K562 (cell line): ENCODE measurements around the gene SEZ6L. TPM values are rescaled to one million over a fixed set of nuclear protein-coding genes. Genes with fewer than 3 reads are reported as not detected.

Experiments used
- CBX2 ChIP-seq: fragments of 200-600 bp; sonication (generic); IDR thresholded peaks from one replicate; pipeline ENCODE4 v1.6.1; 2012; ENCODE audit warnings: mild to moderate bottlenecking, low read length, inconsistent platforms; ENCODE audit not compliant: insufficient read depth, poor library complexity, severe bottlenecking
- CREB3 ChIP-seq: fragments of 450-650 bp; conservative IDR thresholded peaks from 2 replicates; pipeline ENCODE4 v1.6.1; 2016; ENCODE audit warnings: missing genetic modification characterization, low read depth, mild to moderate bottlenecking, missing compliant biosample characterization, moderate library complexity
- E2F3 ChIP-seq: fragments of 250-450 bp; sonication (Bioruptor Pico); IDR thresholded peaks from 2 replicates; pipeline ENCODE4 v1.4.0; 2020; ENCODE audit warnings: mild to moderate bottlenecking
- E2F6 ChIP-seq, 2 experiments: IDR thresholded peaks; 2 replicates each; pipeline ENCODE4 v1.6.1; 2011; ENCODE audit warnings: borderline replicate concordance in 1 of 2, control low read depth in 1 of 2, low read depth in 1 of 2, low read length in 1 of 2, mild to moderate bottlenecking in 1 of 2, mixed read lengths in 1 of 2, moderate library complexity in 1 of 2; ENCODE audit not compliant: insufficient read depth in 1 of 2, insufficient read length in 1 of 2, poor library complexity in 1 of 2, severe bottlenecking in 1 of 2; ENCODE audit errors: extremely low read depth in 1 of 2
- ETV5 ChIP-seq: sonication (generic); formaldehyde crosslinking; IDR thresholded peaks from 2 replicates; pipeline ENCODE4 v1.4.0; 2020; ENCODE audit warnings: low read depth, mild to moderate bottlenecking, missing genetic modification reagents
- IFI16 ChIP-seq: fragments of 250-450 bp; sonication (Bioruptor Pico); IDR thresholded peaks from 2 replicates; pipeline ENCODE4 v2.1.2; 2022; ENCODE audit warnings: mild to moderate bottlenecking, inconsistent platforms
- KLF10 ChIP-seq: fragments of 250-450 bp; sonication (Bioruptor Pico); IDR thresholded peaks from 2 replicates; pipeline ENCODE4 v1.6.1; 2021; ENCODE audit warnings: matching md5 sums
- KLF13 ChIP-seq: fragments of 450-650 bp; IDR thresholded peaks from 2 replicates; pipeline ENCODE4 v1.6.1; 2016; ENCODE audit warnings: missing genetic modification characterization, low read depth, mild to moderate bottlenecking, missing compliant biosample characterization, moderate library complexity, borderline replicate concordance
- MEIS2 ChIP-seq: fragments of 450-650 bp; IDR thresholded peaks from 2 replicates; pipeline ENCODE4 v1.6.1; 2014; ENCODE audit warnings: mild to moderate bottlenecking; ENCODE audit not compliant: partially characterized antibody
- MXI1 ChIP-seq: IDR thresholded peaks from 2 replicates; pipeline ENCODE4 v1.6.1; 2011; ENCODE audit warnings: low read depth, mild to moderate bottlenecking, improper control_type of control experiment, low read length
- NR2C2 ChIP-seq, 2 experiments: fragments of 200-800 bp in 1 of 2; sonication (Bioruptor generic) in 1 of 2; sonication (generic) in 1 of 2; formaldehyde crosslinking in 1 of 2; IDR thresholded peaks; 2 replicates each; pipeline versions ENCODE4 v1.6.1 to v1.8.0; 2016 to 2022; ENCODE audit warnings: mild to moderate bottlenecking in 1 of 2, missing compliant biosample characterization in 1 of 2, missing genetic modification characterization in 1 of 2, missing genetic modification reagents in 1 of 2
- POLR2A ChIP-seq: fragments of 450-650 bp; conservative IDR thresholded peaks from 2 replicates; pipeline ENCODE4 v1.6.1; 2016
- PRPF4 ChIP-seq: fragments of 200-400 bp; formaldehyde crosslinking; IDR thresholded peaks from one replicate; pipeline ENCODE4 v1.6.1; 2017; ENCODE audit warnings: low read length, low read depth, mild to moderate bottlenecking; ENCODE audit not compliant: insufficient read depth, poor library complexity, severe bottlenecking
- PURB ChIP-seq: sonication (generic); formaldehyde crosslinking; IDR thresholded peaks from 2 replicates; pipeline ENCODE4 v1.9.0; 2021; ENCODE audit warnings: low read depth, mild to moderate bottlenecking, missing genetic modification reagents
- RAD21 ChIP-seq, 2 experiments: fragments of 250-450 bp in 1 of 2; fragments of 450-650 bp in 1 of 2; sonication (Bioruptor Pico) in 1 of 2; formaldehyde crosslinking in 1 of 2; IDR thresholded peaks in 1 of 2; conservative IDR thresholded peaks in 1 of 2; 2 replicates each; pipeline versions ENCODE4 v1.4.0 to v1.8.0; 2020 to 2022; ENCODE audit warnings: mild to moderate bottlenecking in 2 of 2, moderate library complexity in 1 of 2
- SLC30A9 ChIP-seq: fragments of 250-450 bp; sonication (Bioruptor Pico); IDR thresholded peaks from 2 replicates; pipeline ENCODE4 v1.8.0; 2022; ENCODE audit warnings: mild to moderate bottlenecking, moderate library complexity
- STAG1 ChIP-seq: sonication (generic); formaldehyde crosslinking; IDR thresholded peaks from 2 replicates; pipeline ENCODE4 v1.5.0; 2020; ENCODE audit warnings: missing genetic modification reagents, borderline replicate concordance
- STAT5A ChIP-seq: IDR thresholded peaks from 2 replicates; pipeline ENCODE4 v1.6.1; 2012; ENCODE audit warnings: low read length, inconsistent platforms, borderline replicate concordance
- TAF7 ChIP-seq: fragments of 450-650 bp; IDR thresholded peaks from 2 replicates; pipeline ENCODE4 v1.6.1; 2016; ENCODE audit warnings: missing genetic modification characterization, missing compliant biosample characterization
- XRCC3 ChIP-seq: fragments of 450-650 bp; IDR thresholded peaks from 2 replicates; pipeline ENCODE4 v1.6.1; 2017; ENCODE audit warnings: mild to moderate bottlenecking, moderate library complexity
- XRCC5 ChIP-seq: fragments of 200-400 bp; formaldehyde crosslinking; IDR thresholded peaks from 2 replicates; pipeline ENCODE4 v1.6.1; 2017; ENCODE audit warnings: low read depth, mild to moderate bottlenecking, low read length
- ZNF740 ChIP-seq, 3 experiments: fragments of 200-800 bp in 1 of 3; sonication (Bioruptor generic) in 1 of 3; sonication (generic) in 1 of 3; formaldehyde crosslinking in 1 of 3; IDR thresholded peaks; 2 replicates each; pipeline versions ENCODE4 v1.6.1 to v1.8.0; 2016 to 2022; ENCODE audit warnings: mild to moderate bottlenecking in 2 of 3, missing compliant biosample characterization in 2 of 3, missing genetic modification characterization in 2 of 3, missing genetic modification reagents in 1 of 3
- polyA plus RNA-seq, 8 experiments: library from polyadenylated mRNA; depleted of rRNA in 4 of 8; stranded (reverse) in 5 of 8; unstranded in 3 of 8; fragments of >200 nt; fragmentation: Nextera tagmentation in 2 of 8; fragmentation: Illumina TruSeq in 1 of 8; extraction: Ambion mirVana in 2 of 8; extraction: Trizol in 1 of 8; gene quantifications; 2 replicates each; pipeline versions ENCODE4 v1.2.1 to v1.2.3, GENCODE V29; 2011 to 2014; ENCODE audit warnings: inconsistent platforms in 1 of 8, missing spikeins in 1 of 8
- total RNA-seq, 7 experiments: library from RNA; depleted of rRNA in 6 of 7; stranded (reverse); fragments of >200 nt in 6 of 7; fragmentation: Illumina TruSeq in 2 of 7; extraction: Trizol in 2 of 7; gene quantifications; 2 replicates each; pipeline versions ENCODE4 v1.2.1 to v1.2.3, GENCODE V29; 2011 to 2021; ENCODE audit warnings: low replicate concordance in 1 of 7

Gene SEZ6L
- total and polyA plus RNA-seq, 9 of the 15 experiments (the other 6 are each of a cell fraction or from before 2014, with no cell fraction given): not detected

GRCh38 chr22:26360169-26360885 is 191.1 kb downstream of the SEZ6L start (continued):
- TF ChIP-seq E2F3 (CRISPR knock-in tag) (no peak), KLF13 (tag) (no peak), STAG1 (CRISPR knock-in tag) (no peak), MEIS2 (no peak), PURB (CRISPR knock-in tag) (no peak), NR2C2 (CRISPR knock-in tag; IDR thresholded peaks at IDR 0.05) (no peak), NR2C2 (tag; IDR thresholded peaks at IDR 0.05) (no peak), XRCC3 (no peak), ETV5 (no peak), KLF10 (CRISPR knock-in tag) (no peak), CREB3 (tag) (no peak), E2F6 (IDR thresholded peaks at IDR 0.05; ENCODE audit: borderline replicate concordance in 1 of 2, extremely low read depth in 1 of 2, insufficient read depth in 1 of 2, insufficient read length in 1 of 2, low read depth in 1 of 2, low read length in 1 of 2, poor library complexity in 1 of 2, severe bottlenecking in 1 of 2) (peak in 1 of 2 experiments; percentile 57), IFI16 (no peak), POLR2A (no peak), ZNF740 (CRISPR knock-in tag; IDR thresholded peaks at IDR 0.05) (no peak), ZNF740 (tag; IDR thresholded peaks at IDR 0.05) (no peak), TAF7 (tag) (no peak), XRCC5 (peak; percentile 34; the same call in 1 of the 2 replicates), CBX2 (no peak), RAD21 (CRISPR knock-in tag; conservative IDR thresholded peaks at IDR 0.05 in 1 of 2, IDR thresholded peaks at IDR 0.05 in 1 of 2) (peak; percentile 29 to 59), PRPF4 (no peak), MXI1 (no peak), SLC30A9 (CRISPR knock-in tag) (no peak), STAT5A (no peak)
